Limb (tissue), 2 donors: ENCODE data around the gene PHACTR3.

Source experiments
- DNase-seq, 2 donors: peaks; one replicate each; pipeline ENCODE4 v3.0.0-alpha.2; 2016; ENCODE audit errors: extremely low spot score in 2 of 2

Gene PHACTR3

DNA sequence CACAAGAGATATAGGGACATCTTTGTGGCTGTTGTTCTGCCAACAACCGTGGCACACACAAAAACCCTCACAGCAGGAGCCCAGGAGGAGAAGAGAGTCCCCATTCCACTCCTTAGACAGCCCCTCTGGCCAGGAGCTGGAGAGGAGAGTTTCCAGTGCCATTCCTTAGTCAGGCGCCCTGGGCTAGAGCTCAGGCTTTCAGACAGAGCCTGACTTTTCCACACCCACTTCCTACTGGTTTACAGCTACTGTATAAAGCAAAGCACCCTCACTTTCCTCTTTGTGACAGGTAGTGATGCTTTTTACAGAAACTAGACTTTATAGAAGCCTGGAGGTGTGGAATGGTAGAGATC, 183.2 kb downstream of the PHACTR3 start:
- no peak for DNase-seq

DNA sequence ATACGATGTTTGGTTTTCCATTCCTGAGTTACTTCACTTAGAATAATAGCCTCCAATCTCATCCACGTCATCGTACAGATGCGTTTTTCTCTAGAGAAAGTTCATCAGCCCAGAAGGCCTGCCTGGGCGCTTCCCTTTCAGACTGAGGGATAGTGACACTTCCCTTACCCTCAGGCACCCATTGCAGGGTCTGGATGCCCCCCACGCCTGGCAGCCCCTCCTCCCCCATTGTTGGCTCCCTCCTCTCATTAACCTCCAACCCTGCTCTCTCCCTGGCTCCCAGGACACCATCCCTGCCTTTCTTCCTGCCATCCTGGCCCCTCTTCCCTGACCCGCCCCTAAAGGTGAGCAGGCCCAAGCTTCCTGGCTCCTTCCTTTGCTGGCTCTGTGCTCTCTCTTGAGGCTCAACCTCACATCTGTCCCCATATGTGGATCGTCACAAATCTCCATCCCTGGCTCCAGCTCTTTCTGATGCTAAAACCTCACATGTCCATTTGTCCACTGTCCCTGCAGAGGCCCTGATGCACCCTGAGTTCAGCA, 183.9 kb downstream of the PHACTR3 start:
- DNase-seq = peak in 1 of 2 donors; percentile 19

DNA sequence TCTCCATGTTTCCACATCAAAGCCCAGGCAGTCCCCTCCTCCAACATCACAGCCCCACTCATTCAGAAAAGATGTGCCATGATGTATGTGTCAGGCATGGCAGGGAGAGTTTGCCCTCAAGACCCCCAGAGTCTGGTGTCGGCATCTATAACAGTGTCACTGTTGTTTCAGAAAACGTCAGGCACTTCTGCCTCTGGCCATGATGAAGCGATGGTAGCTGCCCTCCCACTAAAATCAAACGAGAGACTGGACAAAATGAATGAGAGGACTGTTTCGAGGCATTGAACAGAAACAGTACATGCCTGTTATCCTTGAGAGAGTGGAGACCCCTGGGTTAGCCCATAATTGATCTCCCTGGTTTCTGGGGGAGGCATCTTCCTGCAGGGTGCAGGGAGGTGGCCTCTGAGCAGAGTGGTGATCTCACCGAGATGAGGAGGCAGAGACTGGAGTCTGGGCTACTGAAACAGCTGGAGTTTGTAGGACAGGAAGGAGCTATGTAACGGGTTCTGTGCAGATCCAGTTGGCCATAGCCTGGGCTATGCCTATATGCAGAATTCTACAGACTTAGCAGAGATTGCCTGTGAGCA, 184.6 kb downstream of the PHACTR3 start:
- DNase-seq = peak in 1 of 2 donors; percentile 29

DNA sequence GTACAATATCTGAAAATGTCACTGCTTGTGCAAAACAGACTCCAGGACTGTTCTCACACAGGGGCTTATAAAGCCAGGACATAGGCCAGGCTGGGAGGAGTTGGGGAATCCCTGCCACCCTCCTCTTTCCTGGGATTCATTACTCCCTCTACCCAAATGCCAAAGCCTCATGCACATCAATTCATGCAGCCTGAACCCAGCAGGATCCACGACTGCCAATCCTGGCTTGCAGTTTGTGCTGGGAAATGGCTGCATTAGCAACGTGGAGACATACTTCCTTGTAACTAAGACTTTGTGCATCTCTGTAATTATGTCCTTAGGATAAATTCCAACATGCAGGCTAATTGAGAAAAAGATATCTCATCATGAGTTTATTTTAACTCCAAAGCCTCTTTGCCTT, 185.3 kb downstream of the PHACTR3 start:
- peak in 1 of 2 donors; percentile 19 for DNase-seq

DNA sequence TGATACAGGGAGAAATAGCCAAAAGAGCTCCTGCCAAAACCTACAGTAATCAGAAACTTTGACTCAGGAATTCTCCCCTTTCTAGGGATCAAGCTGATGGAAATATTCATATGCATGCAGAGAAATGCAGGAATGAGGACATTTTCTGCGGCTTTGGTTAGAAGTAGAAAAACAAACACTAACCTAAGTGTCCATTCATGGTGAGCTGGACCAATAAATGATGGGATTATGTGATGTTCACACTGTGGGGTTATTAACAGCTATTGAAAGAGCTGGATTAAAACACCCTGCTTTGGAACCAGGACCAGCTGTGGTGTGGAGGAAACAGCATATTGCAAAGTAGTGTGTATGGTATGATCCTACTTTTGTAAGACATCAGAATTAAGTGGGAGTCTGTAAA, 186.0 kb downstream of the PHACTR3 start:
- no peak for DNase-seq

DNA sequence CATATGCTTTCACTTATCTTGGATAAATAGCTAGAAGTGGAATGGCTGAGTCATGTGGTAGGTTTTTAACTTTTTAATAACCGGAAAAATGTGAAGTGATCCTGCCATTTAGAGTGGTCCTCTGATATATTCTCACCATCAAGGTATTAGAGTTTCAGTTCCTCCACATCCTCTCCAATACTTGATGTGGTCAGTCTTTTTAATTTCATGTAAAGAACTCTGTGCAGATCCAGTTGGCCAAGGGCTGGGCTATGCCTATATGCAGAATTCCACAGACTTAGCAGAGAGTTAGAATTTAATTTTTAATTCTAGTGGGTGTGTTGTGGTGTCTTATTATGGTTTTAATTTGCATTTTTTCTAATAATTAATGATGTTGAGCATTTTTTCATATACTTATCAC, 188.0 kb downstream of the PHACTR3 start:
- DNase-seq = no peak

DNA sequence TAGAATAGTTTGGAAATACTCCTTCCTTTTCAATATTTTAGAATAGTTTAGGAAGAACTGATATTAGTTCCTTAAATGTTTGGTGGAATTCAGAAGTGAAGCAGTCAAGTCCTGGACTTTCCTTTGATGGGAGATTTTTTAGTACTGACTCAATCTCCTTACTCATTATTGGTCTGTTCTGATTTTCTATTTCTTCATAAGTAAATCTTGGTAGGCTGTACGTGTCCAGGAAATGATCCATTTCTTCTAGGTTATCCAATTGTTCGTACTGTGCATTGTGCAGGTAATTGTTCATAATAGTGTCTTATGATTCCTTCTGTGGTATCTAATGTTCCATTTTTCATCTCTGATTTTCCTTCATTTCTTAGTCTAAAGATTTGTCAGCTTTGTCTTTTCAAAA, 190.2 kb downstream of the PHACTR3 start:
- DNase-seq = no peak

DNA sequence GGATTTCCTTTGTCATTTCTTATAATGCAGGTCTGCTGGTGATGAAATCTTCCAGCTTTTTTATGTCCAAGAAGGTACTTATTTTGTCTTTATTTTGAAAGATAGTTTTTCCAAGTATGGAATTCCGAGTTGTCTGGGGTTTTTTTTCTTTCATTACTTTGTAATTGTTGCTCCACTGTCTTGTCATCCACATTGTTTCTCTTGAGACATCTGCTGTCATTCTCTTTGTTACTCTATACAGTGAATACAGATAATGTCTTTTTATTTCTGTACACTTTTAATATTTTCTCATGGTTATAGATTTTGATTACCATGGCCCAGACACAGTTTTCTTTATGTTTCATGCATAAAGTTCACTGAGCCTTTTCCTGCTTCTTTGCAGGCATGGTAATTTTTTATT, 196.0 kb downstream of the PHACTR3 start:
- DNase-seq = no peak

DNA sequence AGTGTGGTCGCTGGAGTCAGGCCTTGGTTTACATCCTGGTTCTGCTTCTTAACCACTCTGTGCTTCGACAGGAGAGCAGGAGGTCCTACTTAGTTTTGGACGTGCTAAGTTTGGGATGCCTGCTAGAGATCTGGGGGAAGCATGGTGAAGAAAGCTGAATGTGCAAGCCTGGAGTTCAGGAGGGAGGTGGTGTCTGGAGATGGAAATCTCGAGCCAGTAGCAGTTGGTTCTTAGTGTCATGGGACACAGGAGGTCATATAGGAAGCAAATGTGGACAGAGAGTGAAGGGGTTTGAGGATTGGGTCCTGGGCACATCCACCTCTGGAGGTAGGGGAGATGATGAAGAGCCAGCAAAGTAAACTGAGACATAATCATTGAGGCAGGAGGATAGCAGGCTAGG, 197.7 kb downstream of the PHACTR3 start:
- DNase-seq = no peak

DNA sequence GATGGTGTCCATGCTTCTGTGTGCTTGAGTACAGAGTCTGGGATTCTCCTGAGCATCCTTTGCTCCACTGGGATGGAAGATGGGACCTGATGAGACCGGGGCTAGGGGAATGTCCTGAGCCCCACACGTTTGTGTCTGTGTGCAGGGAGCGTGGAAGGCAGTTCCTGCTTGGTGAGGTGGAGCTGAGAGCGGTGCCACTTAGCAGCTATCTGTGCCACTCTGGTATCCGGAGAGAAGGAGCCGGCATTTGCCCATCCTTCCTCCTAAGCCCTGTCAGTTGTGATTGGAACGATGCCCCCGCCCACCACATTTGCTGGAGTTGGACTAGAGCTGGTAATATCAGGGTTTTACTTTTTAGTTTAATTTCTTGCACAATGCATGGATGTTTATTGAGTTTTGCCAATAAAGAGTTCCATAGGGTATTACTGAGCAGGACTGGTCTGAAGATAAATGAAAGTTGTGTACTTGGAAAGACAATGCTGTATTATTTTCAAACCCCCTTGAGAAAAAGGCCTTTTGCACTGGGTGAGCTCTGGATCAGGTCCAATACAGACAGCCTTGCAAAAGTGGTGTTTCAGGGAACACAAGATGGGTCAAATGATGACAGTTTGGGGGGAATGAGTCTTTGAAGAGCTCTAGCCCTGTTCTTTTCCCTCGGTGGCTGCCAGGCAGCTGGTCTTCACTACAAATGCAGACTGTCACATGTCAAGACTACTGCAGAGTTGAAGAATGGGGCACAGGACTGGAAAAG, 198.3 kb downstream of the PHACTR3 start:
- DNase-seq = no peak

DNA sequence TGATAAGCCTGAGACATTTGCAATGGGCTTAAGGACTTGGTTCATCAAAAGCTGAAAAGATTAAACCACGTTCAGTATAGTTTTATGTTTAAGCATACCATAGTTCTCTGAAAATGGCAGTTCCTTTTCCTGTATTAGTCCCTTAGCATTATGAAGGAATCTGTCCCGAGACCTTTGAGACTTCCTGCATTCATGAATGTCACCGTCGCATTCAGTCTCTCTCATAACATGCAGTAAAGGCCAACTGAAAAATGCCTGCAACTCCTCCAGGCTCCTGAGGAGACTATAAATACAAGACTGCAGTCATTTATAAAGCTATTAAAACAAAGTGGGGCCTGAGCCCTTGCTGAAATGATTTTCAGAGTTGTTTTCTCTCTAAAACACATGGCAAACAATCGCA, 200.0 kb downstream of the PHACTR3 start:
- peak in 1 of 2 donors; percentile 19 for DNase-seq

DNA sequence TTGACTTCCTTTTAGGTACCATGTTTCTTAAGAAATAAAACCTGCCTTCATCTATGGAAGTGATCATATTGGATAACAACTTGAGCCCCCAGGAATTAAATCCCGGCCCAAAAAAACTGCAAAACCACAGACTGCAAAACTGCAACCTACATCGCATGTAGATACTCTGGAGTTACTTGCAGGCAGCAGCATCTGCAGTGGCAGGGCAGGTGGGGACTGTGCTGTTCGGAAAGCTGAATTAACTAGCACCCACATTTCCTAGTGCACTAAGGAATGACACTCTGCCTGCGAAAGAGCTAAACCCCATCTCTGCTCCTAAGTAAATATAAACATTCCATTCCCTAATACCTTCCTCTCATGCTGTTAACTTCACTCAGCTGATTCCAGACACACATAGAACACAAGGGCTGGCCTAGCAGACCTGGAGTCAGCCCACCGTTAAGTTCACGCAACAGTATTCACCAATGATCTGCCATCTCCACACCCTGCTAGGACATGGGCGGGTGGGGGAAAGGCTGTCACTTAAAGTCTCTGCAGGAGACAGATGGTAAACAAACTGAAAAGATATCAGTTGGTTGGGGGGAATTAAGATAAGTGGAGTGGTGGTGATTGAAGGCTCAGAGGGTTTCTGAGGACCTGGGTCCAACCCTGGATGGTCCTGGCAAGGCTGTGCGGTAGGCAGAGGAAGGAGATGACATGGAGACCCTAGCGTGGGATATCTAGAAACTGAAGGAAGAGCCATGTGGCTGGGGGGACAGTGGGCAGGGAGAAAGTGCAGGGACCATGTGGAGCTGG, 200.7 kb downstream of the PHACTR3 start:
- peak in 1 of 2 donors; percentile 17 for DNase-seq

DNA sequence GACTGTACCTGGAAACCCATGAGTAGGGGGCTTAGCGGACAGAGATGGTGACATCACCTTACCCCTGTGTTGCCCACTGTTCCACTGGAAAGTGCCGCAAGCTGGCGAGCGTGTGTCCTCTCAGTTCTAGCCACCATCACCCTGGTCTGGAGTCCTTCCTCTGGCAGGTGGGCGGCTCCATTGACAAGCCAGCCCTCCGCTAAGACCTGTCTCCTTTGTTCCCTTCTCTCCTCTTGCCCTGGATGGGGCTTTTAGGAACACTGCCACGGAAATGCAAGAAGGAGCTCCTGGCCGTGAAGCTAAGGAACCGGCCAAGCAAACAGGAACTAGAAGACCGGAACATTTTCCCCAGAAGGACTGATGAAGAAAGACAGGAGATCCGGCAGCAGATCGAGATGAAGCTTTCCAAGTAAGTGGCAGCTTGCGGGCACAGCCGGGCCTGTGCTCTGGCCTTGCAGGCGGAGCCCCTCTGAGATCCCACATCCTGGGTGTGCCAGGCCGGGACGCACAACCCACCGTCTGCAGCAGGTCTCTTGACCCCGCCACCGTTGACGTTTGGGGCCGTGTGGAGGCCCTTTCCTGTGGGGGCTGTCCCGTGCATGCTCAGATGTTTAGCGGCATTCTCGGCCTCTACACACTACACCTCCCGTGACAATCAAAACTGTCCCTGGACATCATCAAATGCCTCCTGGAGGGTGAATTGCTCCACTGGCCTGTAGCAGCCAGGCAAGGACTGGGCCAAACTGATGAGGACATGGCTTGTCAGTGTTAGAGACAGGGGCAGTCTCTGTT, 201.6 kb downstream of the PHACTR3 start:
- peak in 1 of 2 donors; percentile 13 for DNase-seq

DNA sequence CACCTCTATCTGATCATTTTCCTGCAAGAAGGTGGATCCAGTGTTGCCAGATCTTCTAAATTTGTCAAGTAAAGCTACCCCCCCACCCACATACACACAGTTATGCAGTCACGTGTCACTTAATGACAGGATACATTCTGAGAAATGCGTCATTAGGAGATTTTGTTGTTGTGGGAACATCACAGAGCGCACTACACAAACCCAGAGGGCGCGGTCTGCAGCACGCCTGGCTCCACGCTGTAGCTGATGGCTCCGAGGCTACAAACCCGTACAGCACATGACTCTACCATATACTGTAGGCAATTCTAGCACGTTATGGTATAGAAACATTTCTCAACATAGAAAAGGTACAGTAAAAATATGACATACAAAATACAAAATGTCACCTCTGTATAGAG, 202.2 kb downstream of the PHACTR3 start:
- DNase-seq = peak in 1 of 2 donors; percentile 11

DNA sequence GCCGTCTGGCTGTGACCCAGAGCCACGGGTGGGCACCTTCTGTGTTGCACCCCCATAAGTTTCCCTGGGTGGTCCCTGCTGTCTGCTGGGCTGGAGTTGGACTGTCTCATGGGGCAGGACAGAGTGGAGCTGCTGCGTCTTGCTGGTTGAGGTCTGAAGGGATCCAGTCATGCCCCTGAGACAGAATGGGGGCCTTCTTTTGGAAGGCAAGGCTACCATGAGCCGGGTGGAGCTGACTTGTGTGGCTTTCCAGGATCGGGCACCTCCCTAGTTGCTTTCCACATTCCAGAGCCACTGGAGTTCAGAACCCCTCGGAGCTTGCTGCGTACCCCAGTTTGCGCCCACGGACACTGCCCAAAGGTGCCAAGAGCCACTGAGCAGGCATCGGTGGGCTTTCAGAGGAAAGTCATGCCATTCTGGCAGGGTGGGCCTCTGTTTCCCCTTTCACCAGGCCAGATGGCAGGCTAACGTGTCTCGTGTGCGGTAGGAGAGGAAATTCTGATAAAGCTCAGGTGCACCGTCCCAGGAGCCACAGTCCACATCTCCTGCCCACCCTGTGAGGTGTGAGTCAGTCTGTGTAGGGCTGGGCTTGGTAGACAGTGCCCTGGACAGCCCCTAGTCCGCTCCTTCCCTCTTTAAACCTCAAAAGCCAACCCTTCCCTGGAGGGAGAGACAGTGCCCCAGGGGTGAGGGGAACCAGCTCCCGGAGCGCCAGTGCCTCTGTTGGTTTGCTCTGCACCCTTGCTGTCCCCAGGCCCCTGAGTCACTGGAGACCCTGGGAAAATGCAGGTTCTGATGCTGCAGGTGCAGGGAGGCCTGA, 203.8 kb downstream of the PHACTR3 start:
- DNase-seq = no peak

DNA sequence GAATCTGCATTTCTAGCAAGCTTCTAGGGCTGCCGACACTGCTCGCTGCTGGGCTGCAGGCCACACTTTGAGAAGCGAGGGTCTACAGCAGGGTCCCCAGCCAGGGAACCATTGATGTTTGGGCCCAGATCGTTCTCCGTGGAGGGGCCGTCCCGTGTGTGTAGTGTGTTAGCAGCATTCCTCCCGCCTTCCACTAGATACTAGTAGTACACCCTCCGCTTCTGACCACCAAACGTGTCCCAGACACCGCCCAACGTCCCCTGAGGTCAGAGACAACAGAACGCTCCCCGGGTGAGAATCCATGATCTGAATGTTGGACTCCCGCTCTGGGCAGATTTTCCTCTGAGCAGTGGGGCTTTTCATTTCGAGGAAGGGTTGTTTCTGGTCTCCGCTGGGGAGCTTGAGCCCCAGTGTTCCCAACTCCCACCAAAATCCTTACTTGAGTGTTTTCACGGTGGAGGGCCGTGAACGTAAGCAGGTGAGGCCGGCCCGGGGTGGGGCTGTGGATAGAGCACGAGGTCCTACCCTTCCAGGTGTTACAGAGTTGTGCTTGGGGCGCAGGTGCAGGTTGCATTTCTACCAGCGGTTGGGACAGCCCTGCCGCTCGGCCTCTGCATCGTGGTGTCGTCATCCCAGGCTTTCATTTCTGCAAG, 204.5 kb downstream of the PHACTR3 start:
- DNase-seq = peak in 1 of 2 donors; percentile 12

DNA sequence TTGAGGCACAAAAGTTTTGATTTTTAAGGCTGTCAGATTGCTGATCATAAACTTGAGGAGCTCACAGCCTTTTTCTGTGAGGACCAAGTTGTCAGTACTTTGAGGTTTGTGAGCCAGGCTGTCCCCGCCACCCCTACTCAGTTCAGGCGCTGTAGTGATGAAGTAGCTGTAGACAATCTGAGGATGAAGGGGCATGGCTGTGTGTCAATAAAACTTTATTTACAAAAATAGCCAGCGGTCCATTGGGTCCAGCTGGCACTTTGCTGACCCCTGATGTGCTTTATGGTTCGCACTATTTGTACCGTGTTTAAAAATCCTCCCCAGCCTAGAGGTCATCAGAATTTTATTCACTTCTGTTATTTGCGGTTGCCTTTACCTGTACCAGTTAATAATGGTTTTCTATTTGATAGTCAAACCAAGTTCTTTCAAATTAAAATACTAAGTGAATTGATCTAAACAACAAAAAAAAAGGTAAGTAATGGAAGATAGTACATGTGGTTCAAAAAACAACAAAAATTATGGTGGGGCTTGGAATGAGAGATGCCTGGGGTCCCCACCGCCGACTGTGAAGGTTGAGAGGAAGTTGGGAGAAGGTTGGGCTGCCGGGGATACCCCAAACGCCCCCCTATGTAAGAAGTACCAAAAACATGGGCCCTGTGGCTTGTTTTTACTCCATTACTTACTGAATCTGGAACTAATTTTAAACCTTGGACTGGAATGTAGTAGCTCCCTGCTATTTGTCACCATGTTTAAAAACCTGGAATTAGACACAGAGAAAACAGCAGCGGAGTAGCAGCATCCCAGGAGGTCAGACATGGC, 205.5 kb downstream of the PHACTR3 start:
- no peak for DNase-seq

DNA sequence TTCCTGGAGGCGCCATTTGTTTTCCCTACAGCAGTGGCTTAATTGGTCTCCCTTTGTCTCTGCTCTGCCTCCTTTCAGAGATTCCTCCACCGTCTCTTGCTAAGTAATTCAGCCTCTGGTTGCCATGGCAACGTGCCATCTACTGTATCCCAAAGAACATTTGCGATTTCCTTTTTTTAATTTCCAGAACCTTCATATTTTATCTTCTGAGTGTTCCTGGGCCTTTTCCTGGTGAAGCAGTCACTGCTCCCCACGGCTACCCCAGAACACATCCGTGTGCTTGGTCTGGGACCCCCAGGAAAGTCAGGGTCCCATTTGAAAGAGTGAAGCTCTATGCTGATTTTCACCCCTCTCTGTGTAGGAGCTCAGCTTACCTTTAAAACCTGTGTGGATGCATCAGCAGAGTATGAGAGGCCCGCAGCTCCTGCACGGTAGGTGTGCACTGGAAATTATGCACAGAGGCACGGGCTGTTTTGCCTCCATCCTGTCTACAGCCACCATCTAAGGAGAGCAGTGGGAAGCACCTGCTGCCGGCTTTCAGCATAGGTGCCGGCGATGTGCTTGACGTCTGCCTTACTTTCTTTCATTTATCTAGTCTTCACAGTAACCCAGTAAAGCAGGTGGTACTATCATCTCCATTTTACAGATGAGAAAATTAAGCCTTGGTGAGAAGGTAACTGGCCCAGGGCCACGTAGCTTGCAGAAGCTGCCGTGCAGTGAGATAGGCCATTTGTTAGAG, 206.3 kb downstream of the PHACTR3 start:
- DNase-seq = peak in 1 of 2 donors; percentile 42
